ENCODE data around the gene ASAP3. TPM values are rescaled to one million over a fixed set of nuclear protein-coding genes. Genes with fewer than 3 reads are reported as not detected.

The ASAP3 gene
- total RNA-seq = 67.4 and 143 TPM in 2 replicates

GRCh38 chr1:23483321-23484252 lies at the start of gene ASAP3:
Gene ASAP3 (minus strand): TSS chr1:23484179. CDS start chr1:23484133, 46 bp downstream.

GRCh38 chr1:23530747-23531561 lies 47.0 kb upstream of the ASAP3 start, which contains the start of gene E2F2:
Gene E2F2 (minus strand): TSS chr1:23531233. CDS start chr1:23530793, 440 bp downstream.

GRCh38 chr1:23424293-23425192 lies 59.4 kb downstream of the ASAP3 start, which contains the start of gene TCEA3:
Gene TCEA3 (minus strand): TSS chr1:23424748. CDS start chr1:23424633, 115 bp downstream.

Other genes starting within 250 kb of the ASAP3 start
- 39.8 and 50.9 TPM in 2 replicates for gene HNRNPR, start 139.9 kb downstream of the ASAP3 start, total RNA-seq
- gene ZNF436, start 114.3 kb downstream of the ASAP3 start, total RNA-seq = 13.5 and 21.4 TPM in 2 replicates
- 1.5 and 10.9 TPM in 2 replicates for gene TCEA3, start 59.4 kb downstream of the ASAP3 start, total RNA-seq
- under 0.01 and 0.12 TPM in 2 replicates for gene E2F2, start 47.1 kb upstream of the ASAP3 start, total RNA-seq
- 57.5 and 165 TPM in 2 replicates for gene ID3, start 75.3 kb upstream of the ASAP3 start, total RNA-seq
- gene RPL11, start 207.6 kb upstream of the ASAP3 start, total RNA-seq = 1,531 and 1,875 TPM in 2 replicates